Retinal pigment epithelial cell (primary cell): ENCODE results near the gene RITA1.

Experiments
- DNase-seq: peaks from one replicate; pipeline ENCODE4 v3.0.0-alpha.2; 2010; ENCODE audit warnings: low read depth
- H3K4me3 ChIP-seq: 2 replicates; pipeline ENCODE4 v1.5.1; 2011; ENCODE audit warnings: mild to moderate bottlenecking, low read length, control low read depth, moderate library complexity
- TF ChIP-seq, protein P1 (sequence below): conservative IDR thresholded peaks from 2 replicates; pipeline ENCODE4 v1.5.1; 2011; ENCODE audit warnings: low read depth, low read length, control low read depth, inconsistent platforms

RITA1 gene

DNA sequence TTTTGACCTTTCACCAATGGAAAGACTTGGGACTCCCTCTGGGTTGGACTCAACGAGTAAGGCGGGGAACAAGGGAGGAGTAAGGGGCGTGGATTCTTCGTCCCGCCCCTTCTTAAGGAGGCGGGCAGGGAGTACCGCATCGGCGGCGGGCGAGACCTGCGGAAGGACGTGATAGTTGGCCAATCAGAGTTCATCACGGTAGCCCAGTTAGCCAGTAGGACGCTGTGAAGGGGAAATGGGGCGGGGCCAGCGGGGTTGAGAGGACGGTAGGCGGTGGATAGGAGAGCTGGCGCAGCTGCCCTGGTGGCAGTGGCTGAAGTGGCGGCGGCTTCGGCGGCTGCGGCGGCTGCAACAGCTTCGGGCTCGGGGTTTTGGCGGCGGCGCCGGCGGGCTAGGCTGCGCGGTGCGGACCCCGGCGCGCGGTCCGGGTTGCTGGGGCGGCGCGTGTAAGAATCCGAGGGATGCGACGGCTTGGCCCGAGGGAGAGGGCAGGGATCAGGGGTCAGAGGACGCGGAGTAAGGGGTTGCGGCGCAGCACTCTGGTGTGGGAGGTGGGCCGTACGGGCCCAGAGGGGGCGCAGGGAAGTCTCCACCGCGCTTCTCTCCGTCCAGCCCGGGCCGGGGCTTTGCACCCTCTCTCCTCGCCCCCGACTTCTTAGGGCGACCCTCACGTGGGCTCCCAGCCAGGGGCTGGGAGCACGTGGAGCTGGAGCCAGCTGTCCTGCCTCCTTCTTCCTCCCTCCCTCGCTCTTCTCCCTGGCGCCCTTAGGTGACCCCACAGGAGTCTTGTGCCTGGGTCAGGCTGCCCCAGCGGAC is 35.9 kb downstream of the RITA1 start, which contains the start of gene TPCN1:
Gene TPCN1 (plus strand): TSS at position 284 of the 816 bp plus-strand sequence. CDS start 5,389 bp downstream, outside the sequence.
- peak within 1 kb of the TSS; percentile 92 for H3K4me3 ChIP-seq
- TF ChIP-seq, protein P1, sequence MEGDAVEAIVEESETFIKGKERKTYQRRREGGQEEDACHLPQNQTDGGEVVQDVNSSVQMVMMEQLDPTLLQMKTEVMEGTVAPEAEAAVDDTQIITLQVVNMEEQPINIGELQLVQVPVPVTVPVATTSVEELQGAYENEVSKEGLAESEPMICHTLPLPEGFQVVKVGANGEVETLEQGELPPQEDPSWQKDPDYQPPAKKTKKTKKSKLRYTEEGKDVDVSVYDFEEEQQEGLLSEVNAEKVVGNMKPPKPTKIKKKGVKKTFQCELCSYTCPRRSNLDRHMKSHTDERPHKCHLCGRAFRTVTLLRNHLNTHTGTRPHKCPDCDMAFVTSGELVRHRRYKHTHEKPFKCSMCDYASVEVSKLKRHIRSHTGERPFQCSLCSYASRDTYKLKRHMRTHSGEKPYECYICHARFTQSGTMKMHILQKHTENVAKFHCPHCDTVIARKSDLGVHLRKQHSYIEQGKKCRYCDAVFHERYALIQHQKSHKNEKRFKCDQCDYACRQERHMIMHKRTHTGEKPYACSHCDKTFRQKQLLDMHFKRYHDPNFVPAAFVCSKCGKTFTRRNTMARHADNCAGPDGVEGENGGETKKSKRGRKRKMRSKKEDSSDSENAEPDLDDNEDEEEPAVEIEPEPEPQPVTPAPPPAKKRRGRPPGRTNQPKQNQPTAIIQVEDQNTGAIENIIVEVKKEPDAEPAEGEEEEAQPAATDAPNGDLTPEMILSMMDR, result no peak
- peak; percentile 100 for DNase-seq

- peak overlapping the region; percentile 91 for H3K4me3 ChIP-seq
- TF ChIP-seq, protein P1, result no peak
- no peak for DNase-seq
Measured at GRCh38 chr12:113221997-113222729, 36.6 kb downstream of the RITA1 start.

GRCh38 chr12:113222730-113223531 is 37.4 kb downstream of the RITA1 start:
- peak overlapping the region; percentile 91 for H3K4me3 ChIP-seq
- peak; percentile 91 for DNase-seq
- TF ChIP-seq, protein P1, result no peak

GRCh38 chr12:113224955-113225354 is 39.4 kb downstream of the RITA1 start:
- no peak for DNase-seq

GRCh38 chr12:113226696-113227568 is 41.4 kb downstream of the RITA1 start:
- H3K4me3 ChIP-seq, result no peak overlapping the region
- TF ChIP-seq, protein P1, result no peak
- DNase-seq, result no peak

More at GRCh38 chr12:113224955-113225354, 39.4 kb downstream of the RITA1 start:
- H3K4me3 ChIP-seq, result no peak overlapping the region
- TF ChIP-seq, protein P1, result no peak
